Middle frontal gyrus (tissue), 1 donor: ENCODE results near the gene FAM177A1.

Source experiments
- DNase-seq: peaks from one replicate; pipeline ENCODE4 v3.0.0-alpha.2; 2015; ENCODE audit warnings: low spot score; ENCODE audit errors: extremely low spot score

FAM177A1 gene

GRCh38 chr14:35122696-35123387 lies 76.8 kb downstream of the FAM177A1 start:
- DNase-seq, result no peak

GRCh38 chr14:35123388-35123703 lies 77.3 kb downstream of the FAM177A1 start:
- DNase-seq, result no peak

GRCh38 chr14:35124127-35124526 lies 78.1 kb downstream of the FAM177A1 start:
- DNase-seq, result no peak
